NCI-H187 treated with DMSO at 0.1 percent for 48 hours (cell line): Measurements from ENCODE around the gene RAPGEF5.

Experiments
- DNase-seq: peaks from one replicate; lab custom pipeline; 2025; lab: John Stamatoyannopoulos, UW

The RAPGEF5 gene

GRCh38 chr7:22377703-22378102, 20.7 kb upstream of the RAPGEF5 start:
- DNase-seq = no peak

GRCh38 chr7:22375359-22376048, 18.6 kb upstream of the RAPGEF5 start:
- DNase-seq = no peak

GRCh38 chr7:22373911-22374310, 17.0 kb upstream of the RAPGEF5 start:
- DNase-seq = no peak

- no peak for DNase-seq
Observed at GRCh38 chr7:22373388-22373787, 16.4 kb upstream of the RAPGEF5 start.

GRCh38 chr7:22372863-22373262, 15.9 kb upstream of the RAPGEF5 start:
- DNase-seq = no peak

- DNase-seq = no peak
Observed at GRCh38 chr7:22371878-22372277, 14.9 kb upstream of the RAPGEF5 start.

GRCh38 chr7:22364900-22365299, 7.9 kb upstream of the RAPGEF5 start:
- no peak for DNase-seq

- no peak for DNase-seq
Observed at GRCh38 chr7:22363756-22364422, 6.9 kb upstream of the RAPGEF5 start.

- DNase-seq = no peak
Observed at GRCh38 chr7:22361795-22362194, 4.8 kb upstream of the RAPGEF5 start.

GRCh38 chr7:22361320-22361719, 4.4 kb upstream of the RAPGEF5 start:
- DNase-seq = no peak

GRCh38 chr7:22358820-22359697, 2.1 kb upstream of the RAPGEF5 start:
- no peak for DNase-seq

- DNase-seq = no peak
Observed at GRCh38 chr7:22357311-22358175, 589 bp upstream of the RAPGEF5 start.

- DNase-seq = no peak
Observed at GRCh38 chr7:22356010-22356691, 803 bp downstream of the RAPGEF5 start.

GRCh38 chr7:22355620-22356009, 1.3 kb downstream of the RAPGEF5 start:
- no peak for DNase-seq

GRCh38 chr7:22354462-22354861, 2.5 kb downstream of the RAPGEF5 start:
- no peak for DNase-seq

GRCh38 chr7:22352887-22353286, 4.1 kb downstream of the RAPGEF5 start:
- no peak for DNase-seq

GRCh38 chr7:22351878-22352277, 5.1 kb downstream of the RAPGEF5 start:
- DNase-seq = no peak

- DNase-seq = no peak
Observed at GRCh38 chr7:22351329-22351692, 5.6 kb downstream of the RAPGEF5 start.

- DNase-seq = no peak
Observed at GRCh38 chr7:22350466-22351328, 6.3 kb downstream of the RAPGEF5 start.

GRCh38 chr7:22348379-22348778, 8.6 kb downstream of the RAPGEF5 start:
- no peak for DNase-seq
